ENCODE data around the gene FADS2. TPM values are rescaled to one million over a fixed set of nuclear protein-coding genes. Genes with fewer than 3 reads are reported as not detected.

The FADS2 gene
- total and polyA plus RNA-seq, 9 of the 15 experiments (the other 6 are each of a cell fraction or from before 2014, with no cell fraction given) = 2.9 to 42.8 (median 16.2) TPM

DNA sequence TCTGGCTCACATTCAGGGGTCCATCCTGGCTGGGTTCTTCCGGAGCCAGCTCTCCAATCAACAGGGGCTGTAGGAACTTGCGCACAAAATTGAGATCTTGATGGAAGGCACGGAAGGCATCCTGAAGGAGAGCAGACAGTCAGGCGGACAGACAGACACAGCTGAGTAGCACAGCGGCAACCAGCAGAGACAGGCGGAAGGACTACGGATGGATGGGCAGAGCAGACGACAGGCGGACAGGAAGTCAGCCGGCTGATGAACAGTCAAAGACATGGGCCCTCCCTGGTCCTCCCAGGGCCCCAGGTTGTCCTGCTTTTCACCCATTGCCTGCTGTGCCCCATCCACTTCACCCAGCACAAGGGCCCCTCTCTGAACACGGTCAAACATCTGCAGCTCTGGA lies 51.9 kb downstream of the FADS2 start (continued):
- no peak for TF ChIP-seq EWSR1 (IDR thresholded peaks at IDR 0.05; ENCODE audit: borderline replicate concordance, low read depth, partially characterized antibody)
- TF ChIP-seq, protein P1, sequence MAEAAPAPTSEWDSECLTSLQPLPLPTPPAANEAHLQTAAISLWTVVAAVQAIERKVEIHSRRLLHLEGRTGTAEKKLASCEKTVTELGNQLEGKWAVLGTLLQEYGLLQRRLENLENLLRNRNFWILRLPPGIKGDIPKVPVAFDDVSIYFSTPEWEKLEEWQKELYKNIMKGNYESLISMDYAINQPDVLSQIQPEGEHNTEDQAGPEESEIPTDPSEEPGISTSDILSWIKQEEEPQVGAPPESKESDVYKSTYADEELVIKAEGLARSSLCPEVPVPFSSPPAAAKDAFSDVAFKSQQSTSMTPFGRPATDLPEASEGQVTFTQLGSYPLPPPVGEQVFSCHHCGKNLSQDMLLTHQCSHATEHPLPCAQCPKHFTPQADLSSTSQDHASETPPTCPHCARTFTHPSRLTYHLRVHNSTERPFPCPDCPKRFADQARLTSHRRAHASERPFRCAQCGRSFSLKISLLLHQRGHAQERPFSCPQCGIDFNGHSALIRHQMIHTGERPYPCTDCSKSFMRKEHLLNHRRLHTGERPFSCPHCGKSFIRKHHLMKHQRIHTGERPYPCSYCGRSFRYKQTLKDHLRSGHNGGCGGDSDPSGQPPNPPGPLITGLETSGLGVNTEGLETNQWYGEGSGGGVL (CRISPR knock-in tag; IDR thresholded peaks at IDR 0.05) = no peak

DNA sequence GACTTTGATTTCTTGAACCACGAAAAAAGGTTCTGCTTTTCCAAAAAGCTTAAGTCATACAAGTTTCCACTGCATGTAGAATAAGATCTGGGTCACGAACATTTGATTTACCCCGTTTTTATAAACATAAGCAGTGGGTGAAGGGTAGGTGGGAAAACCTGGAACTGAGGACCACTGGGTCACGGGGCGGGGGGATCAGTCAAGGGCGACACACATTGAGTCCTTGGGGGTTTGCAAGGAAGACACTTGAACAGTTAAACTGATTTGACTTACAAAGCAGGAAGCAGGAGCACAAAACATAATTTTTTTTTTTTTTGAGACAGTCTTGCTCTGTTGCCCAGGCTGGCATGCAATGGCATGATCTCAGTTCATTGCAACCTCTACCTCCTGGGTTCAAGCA lies 52.4 kb downstream of the FADS2 start:
- H3K9ac ChIP-seq (ENCODE audit: insufficient read depth in 1 of 2, low read depth in 2 of 2, low read length in 2 of 2) = no peak overlapping the region
- FAIRE-seq = no peak
- no peak overlapping the region for H3K27ac ChIP-seq (ENCODE audit: extremely low read depth, low read depth, low read length)
- H3K4me3 ChIP-seq = no peak overlapping the region
- 71% methylated on average over 6 of the region's 6 CpGs for WGBS (ENCODE audit: insufficient coverage, low coverage, missing lambda C conversion rate)
- no peak overlapping the region for H3K4me2 ChIP-seq (ENCODE audit: insufficient read depth, low read length)
- H4K20me1 ChIP-seq (replicated peaks; ENCODE audit: control insufficient read depth, insufficient read depth, low read length) = 0 out of 2 replicates have a peak, but pooled peaks cover 5% of the 10 kb centered on the region
- POLR2A ChIA-PET = interaction anchor here (0.9 to 2.3 kb wide), 9 partner anchors 9 to 251 kb away, joined by 3 to 9 read pairs (median 4); partner anchors contain the start of genes BEST1 and FTH1
- H3K9me1 ChIP-seq (ENCODE audit: control insufficient read depth, insufficient read depth, low read length) = peaks cover under 1% of the 10 kb centered on the region
- CTCF ChIA-PET (ENCODE audit: low intra/inter-chr PET ratio) = no interaction called here
- no peak for DNase-seq (ENCODE audit: extremely low read depth in 1 of 4, low spot score in 3 of 4)
- no peak overlapping the region for H2AFZ ChIP-seq (ENCODE audit: low read depth, low read length)
- no peaks in the 10 kb centered on the region for H3K9me3 ChIP-seq (replicated peaks; ENCODE audit: control insufficient read depth, insufficient read depth, low read depth, low read length)
- no peak for ATAC-seq
- H3K36me3 ChIP-seq (ENCODE audit: control insufficient read depth, insufficient read depth, low read length) = peaks cover 30% of the 10 kb centered on the region; the same call in 2 of the 3 replicates
- in situ Hi-C loops (cut with MboI) = no loop called here
- intact Hi-C loops (cut with micrococcal nuclease) = no loop called here
- BruUV-seq (replicated peaks) = no TSS peak
- TF ChIP-seq SRSF7 (optimal IDR thresholded peaks at IDR 0.05; ENCODE audit: low read depth, low read length) = no peak
- no peaks in the 10 kb centered on the region for H3K27me3 ChIP-seq (ENCODE audit: control insufficient read depth in 2 of 2, insufficient read depth in 2 of 2, low read length in 2 of 2)
- peaks cover 8% of the 10 kb centered on the region for H3K79me2 ChIP-seq (ENCODE audit: control insufficient read depth, insufficient read depth, low read length)
- H3K4me1 ChIP-seq (replicated peaks in 1 of 2; ENCODE audit: control insufficient read depth in 2 of 2, insufficient read depth in 2 of 2, low read length in 2 of 2) = peaks cover 12 to 58% of the 10 kb centered on the region in 2 experiments; a peak in 4 of 5 replicates
